NCI-H187 treated with DMSO at 0.1 percent for 48 hours (cell line): ENCODE measurements around the gene CRELD2.

ENCODE experiments used
- DNase-seq: peaks from one replicate; lab custom pipeline; 2025; lab: John Stamatoyannopoulos, UW

CRELD2 gene

DNA sequence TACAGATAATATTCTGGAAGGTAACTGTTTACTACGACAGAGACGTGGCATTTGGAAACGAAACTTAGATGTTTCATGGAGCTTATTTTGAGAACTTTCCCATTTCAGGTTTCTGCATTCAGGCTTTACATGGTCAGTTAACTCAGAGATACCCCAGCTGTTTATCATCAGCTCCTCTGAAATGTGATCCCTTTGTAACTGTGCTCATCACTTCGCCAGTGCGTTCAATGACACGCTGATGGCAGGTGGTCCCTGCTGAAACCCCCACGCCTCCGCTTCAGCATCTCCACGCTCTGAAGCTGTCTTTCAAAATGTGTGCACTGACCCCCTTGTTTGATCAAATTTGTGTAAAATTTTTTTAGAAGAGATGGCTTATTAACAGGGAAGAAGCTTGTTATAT is 30.7 kb upstream of the CRELD2 start:
- no peak for DNase-seq

DNA sequence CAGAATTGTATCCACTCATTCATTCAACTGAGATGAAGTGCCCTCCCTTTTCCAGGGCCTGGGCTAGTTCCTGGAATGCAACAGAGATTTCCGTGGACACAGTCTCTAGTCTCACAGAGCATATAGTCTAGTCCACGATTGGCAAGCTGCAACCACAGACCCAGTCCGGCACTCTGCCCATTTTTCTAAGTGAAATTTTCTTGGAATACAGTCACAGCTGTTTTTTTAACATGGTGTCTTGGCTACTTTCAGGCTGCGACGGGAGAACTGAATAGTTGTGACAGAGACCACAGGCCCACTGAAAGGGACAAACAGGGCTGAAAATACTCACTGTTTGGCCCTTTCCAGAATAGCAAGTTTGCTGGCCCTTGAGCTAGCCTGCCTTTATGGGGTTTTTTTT is 29.4 kb upstream of the CRELD2 start:
- DNase-seq = no peak

DNA sequence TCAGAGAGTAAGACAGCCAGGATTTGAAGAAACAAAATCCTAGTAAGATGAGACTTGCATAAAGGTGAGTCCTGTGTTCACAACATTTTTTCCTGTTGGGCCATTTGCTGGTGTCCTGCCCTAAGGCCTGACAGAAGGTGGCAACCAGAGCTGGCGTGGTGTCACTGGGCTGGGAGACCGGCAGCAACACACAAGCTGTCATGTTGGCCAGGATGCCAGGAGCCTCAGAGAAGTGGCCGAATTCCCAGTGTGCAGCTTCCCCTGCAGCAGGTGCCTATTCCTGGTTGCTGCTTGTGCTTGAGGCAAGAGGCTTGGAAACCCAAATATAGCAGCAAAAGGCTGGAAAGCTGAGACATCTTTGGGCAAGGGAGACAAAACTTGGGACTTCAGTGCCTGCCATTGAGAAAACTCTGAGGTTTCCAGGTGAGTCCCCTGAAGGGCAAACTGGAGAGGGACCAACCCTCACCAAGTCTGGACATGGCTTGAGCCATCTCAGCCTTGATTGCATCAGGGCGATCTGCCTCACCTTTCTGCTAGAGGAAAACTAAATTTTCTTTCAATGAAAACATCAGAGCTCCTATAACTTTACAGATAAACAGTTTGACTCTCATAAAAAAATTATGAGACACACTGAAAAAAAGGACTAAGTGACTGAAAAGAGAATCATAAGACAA is 26.1 kb upstream of the CRELD2 start:
- DNase-seq = no peak

DNA sequence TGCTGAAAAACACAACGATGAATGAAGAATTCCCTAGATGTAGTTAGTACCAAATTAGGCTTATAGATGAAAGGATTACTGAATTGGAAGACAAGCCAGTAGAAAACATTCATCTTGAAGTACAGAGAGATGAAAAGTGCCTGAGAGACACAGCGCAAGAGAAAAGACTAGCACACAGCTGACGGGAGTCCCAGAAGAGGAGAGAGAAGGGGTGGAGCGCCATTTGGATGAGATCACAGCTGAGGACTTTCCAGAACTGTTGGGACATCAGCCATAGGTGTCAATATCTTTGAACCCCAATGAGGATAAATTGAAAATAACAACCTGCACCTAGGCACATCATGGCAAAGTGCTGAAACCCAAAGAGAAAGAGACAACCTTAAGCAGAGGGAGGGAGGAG is 25.4 kb upstream of the CRELD2 start:
- DNase-seq = no peak

DNA sequence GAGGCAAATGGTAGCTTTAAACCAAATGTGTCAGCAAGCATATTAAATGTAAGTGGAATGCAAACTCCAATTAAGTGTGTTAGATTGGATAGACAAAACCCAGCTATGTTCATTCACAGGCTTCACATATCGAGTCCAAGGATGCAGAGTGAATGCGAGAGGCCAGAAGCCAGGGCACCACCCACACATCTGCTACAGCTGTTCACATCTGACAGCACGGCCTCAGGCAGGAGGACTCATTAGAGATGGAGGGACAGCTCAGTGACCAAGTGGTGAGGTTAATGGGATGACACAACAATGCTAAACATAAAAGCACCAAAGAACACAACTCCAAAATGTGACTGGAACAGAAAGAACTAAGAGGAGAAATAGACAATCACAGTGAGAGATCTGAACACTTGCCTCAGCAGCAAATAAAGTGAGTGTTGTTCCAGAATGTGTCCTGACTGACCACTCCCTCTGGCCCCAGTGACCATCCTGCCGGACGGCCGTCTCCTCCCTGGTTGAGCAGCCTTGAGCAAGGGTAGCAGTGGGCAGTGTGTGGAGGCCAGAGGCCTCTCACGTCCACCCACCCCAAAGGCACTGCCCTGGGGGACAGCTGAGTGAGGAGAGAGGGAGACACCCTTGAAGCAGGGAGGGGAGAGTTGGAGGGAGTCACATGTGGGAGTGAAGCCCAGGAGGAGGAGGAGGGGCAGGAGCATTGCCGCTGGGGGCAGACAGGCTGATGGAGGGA is 23.9 kb upstream of the CRELD2 start:
- DNase-seq = no peak

DNA sequence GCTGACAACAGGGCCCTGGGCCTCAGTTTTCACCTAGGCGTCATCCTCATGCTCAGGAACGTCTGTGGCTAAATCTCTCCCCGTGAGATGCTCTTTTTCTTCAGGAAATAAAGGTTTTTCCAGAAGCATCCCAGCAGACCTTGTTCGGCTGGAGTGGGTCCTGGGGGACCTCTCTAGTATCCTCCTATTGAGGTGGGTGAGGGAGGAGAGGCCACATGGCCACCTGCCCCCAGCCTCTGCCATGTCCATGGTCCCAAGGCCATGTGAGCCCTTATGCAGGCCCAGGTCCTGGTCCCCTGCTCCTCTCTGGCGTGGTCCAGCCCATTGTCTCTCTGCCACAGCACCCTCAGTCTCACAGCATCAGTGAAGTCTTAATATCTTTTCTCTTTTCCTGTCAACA is 22.2 kb upstream of the CRELD2 start:
- no peak for DNase-seq

DNA sequence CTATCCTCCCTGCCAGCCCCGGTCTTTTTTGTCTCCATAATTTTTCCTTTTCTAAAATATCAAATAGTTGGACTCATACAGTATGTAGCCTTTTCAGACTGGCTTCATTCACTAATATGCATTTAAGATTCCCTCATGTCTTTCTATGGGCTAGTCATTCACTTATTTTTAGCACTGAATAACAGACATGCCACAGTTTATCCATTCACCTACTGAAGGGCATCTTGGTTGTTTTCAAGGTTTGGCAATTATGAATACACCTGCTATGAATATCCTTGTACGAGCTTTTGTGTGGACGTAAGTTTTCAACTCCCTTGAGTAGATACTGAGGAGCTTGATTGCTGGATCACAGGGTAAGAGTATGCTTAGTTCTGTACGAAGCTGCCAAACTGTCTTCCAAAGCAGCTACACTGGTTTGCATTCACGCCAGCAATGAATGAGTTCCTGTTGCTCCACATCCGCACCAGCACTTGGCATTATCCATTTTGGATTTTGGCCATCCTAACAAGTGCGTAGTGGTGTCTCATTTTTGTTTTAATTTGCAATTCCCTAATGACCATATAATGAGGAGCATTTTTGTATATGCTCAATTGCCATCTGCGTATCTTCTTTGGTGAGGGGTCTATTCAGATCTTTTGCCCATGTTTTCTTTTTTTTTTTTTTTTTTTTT is 21.3 kb upstream of the CRELD2 start:
- DNase-seq = no peak

DNA sequence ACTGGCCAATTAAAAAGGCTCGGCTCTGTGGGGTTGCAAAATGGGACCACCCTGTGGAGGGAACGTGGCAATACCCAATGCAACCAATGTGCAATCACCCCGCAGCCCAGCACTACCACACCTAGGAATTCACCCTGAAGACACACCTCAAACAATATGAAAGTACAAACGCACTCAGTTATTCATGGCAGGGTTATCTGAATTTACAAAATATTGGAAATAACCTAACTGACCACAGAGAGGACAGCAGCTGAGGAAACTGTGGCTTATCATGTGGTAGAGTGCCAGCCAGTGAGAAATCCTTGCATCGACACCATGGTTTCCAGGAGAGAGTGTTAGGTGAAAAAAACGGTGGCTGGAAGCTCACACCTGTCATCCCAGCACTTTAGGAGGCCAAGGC is 18.9 kb upstream of the CRELD2 start:
- no peak for DNase-seq

DNA sequence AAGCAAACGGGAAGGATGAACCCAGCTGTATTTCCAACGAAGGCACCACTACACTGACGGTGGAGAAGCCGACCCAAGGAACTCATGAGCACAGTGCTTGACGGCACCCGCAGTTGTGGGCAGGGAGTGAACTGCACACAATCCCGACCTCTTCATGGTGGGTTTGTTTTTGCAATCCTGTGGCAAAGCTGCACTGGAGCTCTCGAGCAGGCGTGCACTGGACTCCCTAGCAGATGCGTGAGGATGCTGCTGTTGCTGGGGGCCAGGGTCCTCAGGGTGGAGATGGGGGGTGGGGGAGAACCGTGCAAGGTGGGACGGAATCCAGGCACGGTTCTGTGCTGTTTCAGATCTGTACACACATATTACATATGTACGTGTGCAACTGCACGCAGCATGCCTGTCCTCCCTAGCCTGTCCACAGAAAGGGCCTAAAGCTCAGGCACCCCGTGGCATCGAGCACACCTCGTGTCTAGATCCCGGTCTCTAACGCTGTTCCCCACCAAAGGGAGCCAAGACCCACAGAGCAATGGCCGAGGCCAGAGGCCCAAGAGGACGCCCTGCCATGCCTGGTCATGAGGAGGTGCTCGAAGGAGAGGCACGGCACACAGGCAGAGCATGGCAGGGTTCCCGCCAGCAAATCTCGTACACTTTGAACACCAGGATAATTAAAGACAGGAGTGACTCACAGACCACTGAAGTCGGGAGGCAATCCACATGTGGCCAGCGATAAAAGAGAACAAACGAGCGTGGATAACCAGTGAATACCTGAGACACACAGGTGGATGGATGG is 17.8 kb upstream of the CRELD2 start:
- no peak for DNase-seq

DNA sequence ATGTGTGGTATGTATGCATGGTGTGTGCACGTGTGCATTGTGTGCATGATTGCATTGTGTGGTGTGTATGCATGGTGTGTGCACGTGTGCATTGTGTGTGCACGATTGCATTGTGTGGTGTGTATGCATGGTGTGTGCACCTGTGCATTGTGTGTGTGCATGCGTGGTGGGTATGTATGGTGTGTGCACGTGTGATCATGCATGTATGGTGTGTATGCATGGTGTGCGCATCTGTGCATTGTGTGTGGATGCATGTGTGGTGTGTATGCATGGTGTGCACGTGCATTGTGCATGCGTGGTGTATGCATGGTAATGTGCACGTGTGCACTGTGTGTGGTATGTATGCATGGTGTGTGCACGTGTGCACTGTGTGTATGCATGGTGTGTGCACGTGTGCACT is 17.0 kb upstream of the CRELD2 start:
- DNase-seq = no peak

DNA sequence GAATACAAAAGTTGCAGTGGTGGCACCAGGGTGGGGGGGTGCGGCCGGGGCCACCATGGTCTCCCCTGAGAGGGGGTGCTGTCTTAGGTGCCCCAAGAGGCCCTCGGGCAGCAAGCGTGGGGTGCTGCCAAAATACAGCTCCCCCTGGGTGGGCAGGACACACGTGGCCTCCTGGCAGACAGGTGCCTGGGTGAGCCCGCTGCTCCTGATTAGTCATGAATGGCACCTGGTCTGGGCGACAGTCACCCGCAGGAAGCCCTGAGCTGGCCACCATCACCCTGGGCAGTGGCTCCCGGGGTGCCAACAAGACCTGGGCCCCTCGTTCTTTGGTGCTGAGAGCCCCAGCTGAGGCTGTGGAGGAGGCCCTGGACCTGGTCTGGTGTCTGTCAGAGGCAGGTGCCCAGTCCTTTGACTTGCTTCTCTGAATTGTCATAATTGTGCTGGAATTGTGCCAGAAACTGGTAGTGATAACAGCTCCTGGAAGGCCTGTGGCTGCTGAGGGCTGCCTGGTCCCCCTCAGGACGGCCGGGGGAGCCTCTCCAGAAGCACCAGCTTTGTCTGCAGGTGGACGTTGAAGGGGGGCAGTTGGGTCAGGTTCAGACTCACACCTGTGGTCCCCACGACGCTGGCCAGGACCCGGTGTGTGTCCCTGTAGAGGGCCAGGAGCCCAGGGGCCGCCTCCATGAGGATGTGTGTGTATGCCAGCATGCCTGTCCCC is 15.0 kb upstream of the CRELD2 start:
- no peak for DNase-seq

DNA sequence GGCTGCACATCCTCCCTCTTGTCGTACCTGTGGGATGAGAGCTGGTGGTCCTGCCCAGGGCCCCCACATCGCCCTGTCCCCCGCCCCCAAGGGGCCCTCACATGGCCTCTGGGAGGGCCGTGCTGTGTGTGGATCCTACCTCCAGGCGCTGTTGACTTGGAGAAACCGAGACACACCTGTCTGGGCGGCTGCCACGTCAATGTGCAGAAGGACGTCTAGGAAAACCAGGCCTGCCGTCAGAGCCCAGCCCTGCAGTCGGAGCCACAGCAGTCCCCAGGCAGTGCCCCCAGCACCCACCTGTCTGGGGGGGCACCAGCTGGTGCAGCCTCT is 14.4 kb upstream of the CRELD2 start:
- no peak for DNase-seq

DNA sequence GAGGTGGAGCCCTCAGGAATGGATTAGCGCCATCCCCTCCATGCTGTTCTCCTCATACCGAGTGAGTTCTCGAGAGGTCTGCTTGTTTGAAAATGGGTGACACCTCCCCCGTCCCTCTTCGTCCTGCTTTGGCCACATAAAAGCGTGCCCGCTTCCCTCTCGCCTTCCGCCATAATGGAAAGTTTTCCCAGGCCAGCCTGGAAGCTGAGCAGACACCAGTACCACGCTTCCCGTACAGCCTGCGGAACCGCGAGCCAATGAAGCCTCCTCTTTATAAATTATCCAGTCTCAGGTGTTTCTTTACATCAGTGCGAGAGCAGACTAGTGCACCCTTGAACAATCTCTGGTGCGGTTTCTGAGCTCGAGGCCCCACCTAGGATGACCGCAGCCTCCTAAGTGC is 13.0 kb upstream of the CRELD2 start:
- no peak for DNase-seq

DNA sequence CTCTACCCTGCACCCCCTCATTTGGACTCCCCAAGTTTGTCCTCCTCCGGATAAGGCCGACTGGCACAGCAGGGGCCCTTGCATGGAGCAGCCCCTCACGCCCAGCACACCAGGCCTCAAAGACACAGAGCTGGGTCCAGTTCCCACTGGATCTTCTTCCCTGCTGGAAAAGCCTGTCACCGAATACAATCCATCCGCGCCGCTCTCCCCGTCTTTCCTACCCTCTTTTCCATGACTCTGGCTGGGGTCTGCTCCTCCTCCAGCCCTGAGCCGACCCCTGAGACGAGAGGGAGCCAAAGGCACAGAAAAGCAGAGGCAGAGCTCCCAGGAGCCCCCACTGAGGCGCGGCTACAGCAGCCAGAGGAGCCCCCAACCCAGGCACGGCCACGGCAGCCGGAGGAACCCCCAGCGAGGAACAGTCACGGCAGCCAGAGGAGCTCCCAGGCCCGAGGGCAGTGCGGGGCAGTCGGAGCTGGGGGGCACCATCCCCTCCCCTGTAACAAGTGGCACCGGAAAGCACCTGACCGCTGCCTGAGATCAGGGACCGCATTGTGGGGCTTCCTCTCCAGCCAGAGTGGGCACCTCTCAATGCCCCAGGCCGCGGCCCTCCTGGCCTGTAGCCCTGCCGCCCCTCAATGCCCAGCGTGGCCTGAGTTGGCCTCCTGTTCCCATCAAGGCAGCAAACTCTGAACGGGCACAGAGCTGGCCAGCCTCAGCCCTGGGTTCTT is 12.2 kb upstream of the CRELD2 start:
- DNase-seq = no peak

DNA sequence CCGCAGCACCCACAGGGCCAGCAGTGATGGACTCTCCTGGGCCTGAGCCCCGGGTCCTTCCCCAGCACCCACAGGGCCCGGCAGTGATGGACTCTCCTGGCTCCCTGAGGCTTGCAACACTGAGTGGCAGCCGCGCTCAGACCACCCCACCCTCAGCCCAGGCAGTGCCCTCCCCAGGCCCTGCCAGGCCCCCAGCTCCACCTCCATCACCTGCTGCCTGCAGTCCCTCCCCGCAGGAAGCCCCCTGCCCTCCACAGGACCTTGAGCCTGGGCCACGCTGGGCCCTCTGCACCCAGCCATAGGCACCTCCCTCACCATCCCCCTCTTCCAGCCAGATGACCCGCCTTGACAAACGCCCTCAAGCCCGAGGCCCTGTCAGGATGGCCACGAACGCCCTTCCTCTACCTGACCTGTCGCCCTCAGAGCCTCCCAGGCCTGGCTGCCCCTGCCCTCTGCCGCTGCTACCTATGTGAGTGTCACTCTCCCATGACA is 11.6 kb upstream of the CRELD2 start:
- no peak for DNase-seq

DNA sequence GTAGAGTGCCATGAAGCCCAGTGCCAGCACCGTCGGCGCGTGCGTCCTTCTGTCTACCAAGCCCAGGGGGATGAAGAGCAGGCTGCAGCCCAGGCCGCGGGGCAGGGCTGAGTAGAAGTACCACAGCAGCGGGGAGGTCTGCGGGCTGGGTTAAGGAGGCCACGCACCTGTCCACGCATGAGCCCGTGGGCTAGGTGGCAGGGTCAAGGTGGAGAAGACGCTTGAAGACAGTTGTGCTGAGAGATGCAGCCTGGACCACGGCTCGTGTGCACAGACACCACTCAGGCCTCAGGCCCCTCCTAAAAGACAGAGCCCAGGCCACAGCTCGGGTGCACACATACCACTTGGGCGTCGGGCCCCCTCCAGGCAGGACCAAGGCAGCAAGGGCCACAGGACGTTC is 10.6 kb upstream of the CRELD2 start:
- DNase-seq = no peak

DNA sequence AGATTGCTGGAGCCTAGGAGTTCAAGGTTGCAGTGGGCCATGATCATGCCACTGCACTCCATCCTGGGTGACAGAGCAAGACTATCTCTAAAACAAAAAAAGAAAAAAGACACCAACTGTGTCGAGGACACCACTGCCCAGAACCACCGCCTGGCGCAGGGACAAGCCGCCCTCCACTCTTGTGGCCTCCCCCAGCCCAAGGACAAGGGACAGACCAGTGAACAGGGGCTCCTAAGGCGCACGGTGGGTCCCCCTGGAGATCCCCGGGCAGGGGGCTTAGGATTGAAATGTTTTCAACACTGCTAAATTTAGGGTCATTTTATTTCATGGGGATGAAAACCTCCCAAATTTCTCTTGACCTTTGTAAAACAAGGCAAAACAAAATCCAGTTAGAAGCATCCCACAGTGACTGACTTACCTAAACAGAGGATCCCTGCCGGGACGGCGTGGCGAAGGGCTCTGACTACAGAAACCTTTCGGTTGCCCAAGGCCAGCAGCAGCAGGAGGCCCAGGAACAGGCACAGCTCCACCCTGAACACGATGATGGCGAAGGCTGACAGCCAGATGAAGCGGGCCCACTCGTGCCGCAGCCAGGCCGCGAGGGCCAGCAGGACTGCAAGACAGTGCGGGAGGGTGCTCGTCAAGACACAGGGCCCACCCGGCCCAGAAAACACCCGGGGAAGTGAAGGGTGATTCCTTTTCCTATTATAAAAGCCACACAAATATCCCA is 8.8 kb upstream of the CRELD2 start:
- no peak for DNase-seq

DNA sequence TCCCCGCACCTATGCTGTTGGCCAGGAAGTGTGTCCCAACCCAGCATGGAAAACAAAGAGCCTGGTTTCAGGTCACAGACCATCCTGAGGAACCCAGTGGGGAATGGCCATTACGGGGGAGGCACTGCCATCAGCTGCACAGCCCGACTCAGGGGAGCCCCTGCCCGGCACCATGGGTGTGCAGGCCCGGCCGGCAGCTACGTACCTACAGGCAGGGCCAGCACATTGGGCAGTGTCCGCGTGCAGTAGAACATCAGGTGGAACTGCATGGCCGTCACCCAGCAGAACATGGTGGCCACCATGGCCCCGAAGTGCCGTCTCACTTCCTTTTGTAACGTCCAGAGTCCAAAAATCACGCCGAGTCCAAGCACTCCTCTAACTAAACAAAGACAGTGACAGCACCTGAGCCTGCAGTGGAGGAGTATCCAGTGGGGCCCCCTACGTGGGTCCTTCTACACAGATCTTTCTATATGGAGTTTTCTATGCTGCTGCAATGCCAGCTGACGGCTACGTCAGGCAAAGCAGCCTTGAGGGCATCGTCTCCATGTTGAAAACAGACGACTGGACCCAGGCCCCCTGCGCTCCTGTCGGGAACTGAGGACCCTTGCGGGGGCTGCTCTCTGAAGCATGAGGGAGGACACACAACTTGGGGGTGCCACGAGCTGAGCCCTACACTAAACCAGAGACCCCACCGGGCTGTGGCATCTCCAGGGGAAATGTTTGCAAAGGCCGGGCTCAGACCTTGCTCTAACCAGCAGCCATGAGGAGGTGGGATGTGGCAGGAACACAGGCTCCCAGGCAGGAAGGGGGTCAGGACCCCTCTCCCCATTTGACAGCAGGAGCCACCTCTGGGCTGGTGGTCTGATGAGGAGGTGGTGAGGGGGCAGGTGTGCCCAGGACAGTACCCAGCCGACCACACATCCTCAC is 7.9 kb upstream of the CRELD2 start:
- no peak for DNase-seq

DNA sequence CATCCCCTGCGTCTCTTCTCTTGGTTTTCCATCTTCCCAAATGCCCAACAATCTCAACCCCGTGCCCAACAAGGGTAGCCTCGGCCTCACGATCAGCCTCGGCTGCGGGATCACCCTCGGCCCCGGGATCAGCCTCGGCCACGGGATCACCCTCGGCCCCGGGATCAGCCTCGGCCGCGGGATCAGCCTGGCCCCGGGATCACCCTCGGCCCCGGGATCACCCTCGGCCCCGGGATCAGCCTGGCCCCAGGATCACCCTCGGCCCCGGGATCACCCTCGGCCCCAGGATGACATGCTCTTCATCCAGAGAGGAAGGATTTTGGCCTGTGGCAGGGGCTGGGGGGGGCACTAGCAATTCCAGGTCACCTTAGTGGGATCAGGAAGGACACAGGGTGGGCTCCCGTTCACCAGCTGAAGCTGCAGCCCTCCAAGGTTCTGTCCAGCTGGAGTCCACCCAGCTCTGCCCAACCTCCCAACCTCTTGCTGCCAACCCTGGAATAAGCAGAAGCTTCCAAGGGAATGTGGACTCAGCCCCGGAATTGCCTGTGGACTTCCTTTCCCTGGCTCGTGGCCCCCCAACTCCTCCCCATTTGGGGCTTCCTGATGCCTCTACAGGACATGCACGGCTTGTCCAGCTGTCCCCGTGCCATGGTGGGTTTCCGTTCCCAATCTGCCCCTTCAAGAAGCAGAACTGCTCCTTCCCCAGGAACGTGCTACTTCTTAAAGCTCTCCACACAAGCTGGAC is 6.4 kb upstream of the CRELD2 start:
- DNase-seq = no peak
